ENCODE measurements around the gene ARSI. TPM values are rescaled to one million over a fixed set of nuclear protein-coding genes. Genes with fewer than 3 reads are reported as not detected.

ARSI gene
- total RNA-seq, 2 experiments from 2014 or later: not detected

GRCh38 chr5:150342583-150342982 lies 39.9 kb upstream of the ARSI start:
- H3K4me1 ChIP-seq (ENCODE audit: insufficient read depth, low read length, poor library complexity, severe bottlenecking): peaks cover 7% of the 10 kb centered on the region
- no peaks in the 10 kb centered on the region for H3K79me2 ChIP-seq (ENCODE audit: insufficient read depth, low read depth, low read length)
- ChIA-PET CTCF (ENCODE audit: unreplicated experiment) (interaction anchor here (0.7 kb wide), 1 partner anchor 55 kb away, joined by 7 read pairs; no protein-coding TSS in a partner anchor), POLR2A (interaction anchor here (1.0 to 2.3 kb wide), 2 partner anchors 8 to 34 kb away, joined by 3 to 13 read pairs; no protein-coding TSS in a partner anchor)
- H3K27ac ChIP-seq (ENCODE audit: low read depth, low read length, poor library complexity, severe bottlenecking): no peak overlapping the region
- BruUV-seq (replicated peaks): no TSS peak
- H3K36me3 ChIP-seq (ENCODE audit: insufficient read depth, low read length): no peaks in the 10 kb centered on the region
- no peaks in the 10 kb centered on the region for H4K20me1 ChIP-seq (ENCODE audit: insufficient read depth, low read length)
- TF ChIP-seq CTCF (conservative IDR thresholded peaks at IDR 0.05; ENCODE audit: low read length) (no peak), EZH2phosphoT487 (IDR thresholded peaks at IDR 0.05; ENCODE audit: borderline replicate concordance, low read depth, low read length) (no peak)
- DNase-seq (ENCODE audit: low spot score): no peak
- no peak overlapping the region for H2AFZ ChIP-seq (ENCODE audit: low read length)
- H3K9me2 ChIP-seq (ENCODE audit: insufficient read depth, low read length): no peaks in the 10 kb centered on the region
- H3K9me3 ChIP-seq (ENCODE audit: low read length): no peaks in the 10 kb centered on the region
- H3K4me3 ChIP-seq (ENCODE audit: low read depth, low read length, poor library complexity, severe bottlenecking): no peak overlapping the region
- no peak overlapping the region for H3K4me2 ChIP-seq (ENCODE audit: low read length)
- intact Hi-C loops (cut with micrococcal nuclease; ENCODE audit: unreplicated experiment): no loop called here

GRCh38 chr5:150341989-150342388 lies 39.3 kb upstream of the ARSI start:
- H3K27ac ChIP-seq (ENCODE audit: low read depth, low read length, poor library complexity, severe bottlenecking): no peak overlapping the region
- no peaks in the 10 kb centered on the region for H3K36me3 ChIP-seq (ENCODE audit: insufficient read depth, low read length)
- H3K4me2 ChIP-seq (ENCODE audit: low read length): no peak overlapping the region
- no TSS peak for BruUV-seq (replicated peaks)
- DNase-seq (ENCODE audit: low spot score): no peak
- peaks cover 7% of the 10 kb centered on the region for H3K4me1 ChIP-seq (ENCODE audit: insufficient read depth, low read length, poor library complexity, severe bottlenecking)
- CTCF ChIA-PET (ENCODE audit: unreplicated experiment): interaction anchor here (0.7 kb wide), 1 partner anchor 55 kb away, joined by 7 read pairs; no protein-coding TSS in a partner anchor
- H3K9me2 ChIP-seq (ENCODE audit: insufficient read depth, low read length): no peaks in the 10 kb centered on the region
- no peaks in the 10 kb centered on the region for H3K79me2 ChIP-seq (ENCODE audit: insufficient read depth, low read depth, low read length)
- intact Hi-C loops (cut with micrococcal nuclease; ENCODE audit: unreplicated experiment): no loop called here
- no peak overlapping the region for H2AFZ ChIP-seq (ENCODE audit: low read length)
- POLR2A ChIA-PET: interaction anchor here (1.0 to 2.3 kb wide), 2 partner anchors 9 to 33 kb away, joined by 3 to 13 read pairs; no protein-coding TSS in a partner anchor
- H4K20me1 ChIP-seq (ENCODE audit: insufficient read depth, low read length): no peaks in the 10 kb centered on the region
- H3K9me3 ChIP-seq (ENCODE audit: low read length): no peaks in the 10 kb centered on the region
- no peak overlapping the region for H3K4me3 ChIP-seq (ENCODE audit: low read depth, low read length, poor library complexity, severe bottlenecking)
- no peak for TF ChIP-seq CTCF (conservative IDR thresholded peaks at IDR 0.05; ENCODE audit: low read length)
- TF ChIP-seq EZH2phosphoT487 (IDR thresholded peaks at IDR 0.05; ENCODE audit: borderline replicate concordance, low read depth, low read length): no peak

GRCh38 chr5:150341331-150341730 lies 38.6 kb upstream of the ARSI start:
- no peak for TF ChIP-seq CTCF (conservative IDR thresholded peaks at IDR 0.05; ENCODE audit: low read length)
- TF ChIP-seq EZH2phosphoT487 (IDR thresholded peaks at IDR 0.05; ENCODE audit: borderline replicate concordance, low read depth, low read length): no peak
- BruUV-seq (replicated peaks): no TSS peak
- Histone ChIP-seq H3K36me3 (ENCODE audit: insufficient read depth, low read length) (no peaks in the 10 kb centered on the region), H2AFZ (ENCODE audit: low read length) (no peak overlapping the region), H3K4me2 (ENCODE audit: low read length) (no peak overlapping the region), H3K4me3 (ENCODE audit: low read depth, low read length, poor library complexity, severe bottlenecking) (no peak overlapping the region), H3K9me2 (ENCODE audit: insufficient read depth, low read length) (no peaks in the 10 kb centered on the region), H4K20me1 (ENCODE audit: insufficient read depth, low read length) (no peaks in the 10 kb centered on the region), H3K9me3 (ENCODE audit: low read length) (no peaks in the 10 kb centered on the region), H3K79me2 (ENCODE audit: insufficient read depth, low read depth, low read length) (no peaks in the 10 kb centered on the region), H3K4me1 (ENCODE audit: insufficient read depth, low read length, poor library complexity, severe bottlenecking) (peaks cover 7% of the 10 kb centered on the region), H3K27ac (ENCODE audit: low read depth, low read length, poor library complexity, severe bottlenecking) (no peak overlapping the region)
- POLR2A ChIA-PET: interaction anchor here (2.3 kb wide), 1 partner anchor 9 kb away, joined by 13 read pairs; no protein-coding TSS in a partner anchor
- intact Hi-C loops (cut with micrococcal nuclease; ENCODE audit: unreplicated experiment): no loop called here
- no peak for DNase-seq (ENCODE audit: low spot score)
- CTCF ChIA-PET (ENCODE audit: unreplicated experiment): no interaction called here

All from OCI-LY7 (cell line).